Sciatic nerve (tissue), 2 donors: ENCODE data around the gene MBTPS1. TPM values are rescaled to one million over a fixed set of nuclear protein-coding genes. Genes with fewer than 3 reads are reported as not detected.
"Not testable (repeated sequence)": the region's sequence is repeated elsewhere in the genome, so short reads cannot be mapped to it uniquely, and the experiment has no call there.

ENCODE experiments used
- ATAC-seq: fragments of 200-7000 bp; cut with Tn5 transposase; one replicate; pipeline ENCODE4 v1.9.1; 2020; ENCODE audit warnings: mild to moderate bottlenecking, moderate library complexity
- DNase-seq: peaks from one replicate; pipeline ENCODE4 v3.0.0-alpha.2; 2020; ENCODE audit warnings: low spot score
- intact Hi-C: fragments of 100-400 bp; cut with DNase I; formaldehyde crosslinking; loops from one replicate; pipeline ENCODE4 v1.14.2; 2022
- total RNA-seq: library from RNA; stranded (reverse); fragmentation: NEBNext Ultra II Directional; extraction: Animal tissue kit (Norgen Biotek cat#: 25700); gene quantifications from one replicate; pipeline ENCODE4 v1.2.1, GENCODE V29; 2021
- donor health status: DM: no; HTN: no; CAD: no.
- donor health status: DM: no; HTN: no; CAD: no.

Gene MBTPS1
- total RNA-seq, 1 donor from 2014 or later = 91.1 TPM

- ATAC-seq (peak; percentile 69), DNase-seq (no peak)
- intact Hi-C loops = no loop called here
Observed at GRCh38 chr16:84138824-84139627, 22.3 kb upstream of the MBTPS1 start.

- DNase-seq (no peak), ATAC-seq (no peak)
- intact Hi-C loops = no loop called here
Observed at GRCh38 chr16:84138500-84138823, 21.7 kb upstream of the MBTPS1 start.

- no peak for DNase-seq
- ATAC-seq = no peak
- intact Hi-C loops = no loop called here
Observed at GRCh38 chr16:84137769-84138357, 21.1 kb upstream of the MBTPS1 start.

DNA sequence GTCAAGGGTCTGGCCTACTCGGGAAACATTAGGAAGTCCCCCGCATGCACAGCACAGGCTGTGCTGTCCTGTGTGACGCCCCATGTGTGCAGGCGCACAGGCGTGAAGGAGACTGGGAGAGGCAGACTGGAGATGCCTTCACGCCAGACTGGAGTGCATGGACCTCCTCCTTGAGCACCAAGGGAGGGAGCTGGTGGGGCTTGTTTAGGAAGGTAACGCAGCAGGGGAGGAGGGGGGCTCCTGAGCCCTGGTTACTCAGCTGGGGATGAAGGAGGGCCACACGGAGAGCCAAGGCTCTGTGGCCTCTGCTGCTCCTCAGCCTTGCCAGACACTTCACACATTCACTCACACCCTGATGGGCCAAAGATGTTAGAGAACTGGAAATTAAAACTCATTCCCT, 20.5 kb upstream of the MBTPS1 start:
- intact Hi-C loops = no loop called here
- peak; percentile 33 for ATAC-seq
- DNase-seq = no peak

DNA sequence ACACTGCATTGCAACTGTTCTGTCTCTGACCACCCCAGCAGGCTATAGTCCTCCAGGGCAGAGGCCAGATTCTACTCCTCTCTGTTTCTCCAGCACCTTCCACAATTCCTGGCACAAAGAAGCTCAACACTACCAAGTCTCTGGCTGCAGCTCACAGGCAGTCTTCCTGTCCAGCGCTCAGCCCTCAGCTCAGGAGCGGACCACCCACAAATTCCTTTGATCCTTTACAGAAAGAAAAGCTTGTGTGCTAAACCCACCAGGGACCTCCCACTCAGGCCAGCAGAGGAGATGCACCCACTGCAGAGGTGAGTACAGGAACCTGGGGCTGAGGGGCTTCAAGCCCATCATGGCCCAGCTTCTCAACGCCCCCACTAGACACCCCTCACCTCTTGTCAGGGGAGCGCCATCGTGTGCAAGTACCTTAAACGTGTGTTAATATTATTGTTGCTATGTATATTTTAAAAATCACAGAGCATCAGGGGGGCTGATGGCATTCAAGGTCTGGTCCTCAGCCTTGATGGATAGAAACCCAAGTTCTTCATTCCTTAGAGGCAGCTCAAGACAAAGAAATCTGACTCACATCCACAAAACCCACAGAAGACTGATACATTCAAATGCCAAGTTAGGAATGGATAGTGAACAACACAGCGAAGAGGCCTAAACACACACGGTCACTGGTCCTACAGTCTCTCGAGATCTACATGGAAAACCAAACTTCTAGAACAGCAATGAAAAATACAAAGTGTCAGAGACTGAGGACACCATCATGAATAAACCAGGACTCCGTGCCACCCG, 19.8 kb upstream of the MBTPS1 start:
- DNase-seq = no peak
- intact Hi-C loops = no loop called here
- peak; percentile 35 for ATAC-seq

DNA sequence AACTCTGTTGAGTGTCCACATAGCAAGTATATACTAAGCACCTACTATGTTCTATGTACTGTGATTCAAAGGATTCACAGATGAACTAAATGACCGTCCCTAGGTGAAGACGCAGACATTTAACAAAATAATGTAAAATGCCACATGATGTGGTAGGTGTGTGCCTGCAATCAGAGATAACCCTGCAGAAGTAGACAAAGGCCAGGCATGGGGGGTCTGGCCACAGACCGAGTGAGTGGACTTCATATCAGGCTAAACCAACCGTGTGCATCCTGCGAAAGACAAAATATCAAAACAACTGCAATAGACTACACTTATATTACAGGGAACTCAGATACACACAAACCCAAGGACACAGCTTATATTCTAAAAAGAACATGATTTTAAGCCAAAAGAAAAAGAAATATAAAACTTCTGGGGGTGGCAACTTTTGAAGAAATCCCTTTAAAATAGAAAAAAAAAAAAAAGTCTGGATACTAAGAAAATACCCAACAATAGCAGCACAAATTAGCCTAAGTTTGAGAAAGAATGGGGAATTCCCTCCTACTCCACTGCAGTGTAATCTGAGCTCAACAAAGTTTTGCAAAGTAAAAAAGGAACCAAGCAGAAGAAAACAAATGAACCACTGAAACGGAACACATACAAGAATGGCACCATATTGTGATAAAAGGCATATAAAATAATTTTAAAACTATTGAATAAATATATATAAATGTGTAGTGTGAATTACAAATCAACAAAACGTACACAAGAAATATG, 16.0 kb upstream of the MBTPS1 start:
- DNase-seq (no peak), ATAC-seq (no peak)
- intact Hi-C loops = no loop called here

DNA sequence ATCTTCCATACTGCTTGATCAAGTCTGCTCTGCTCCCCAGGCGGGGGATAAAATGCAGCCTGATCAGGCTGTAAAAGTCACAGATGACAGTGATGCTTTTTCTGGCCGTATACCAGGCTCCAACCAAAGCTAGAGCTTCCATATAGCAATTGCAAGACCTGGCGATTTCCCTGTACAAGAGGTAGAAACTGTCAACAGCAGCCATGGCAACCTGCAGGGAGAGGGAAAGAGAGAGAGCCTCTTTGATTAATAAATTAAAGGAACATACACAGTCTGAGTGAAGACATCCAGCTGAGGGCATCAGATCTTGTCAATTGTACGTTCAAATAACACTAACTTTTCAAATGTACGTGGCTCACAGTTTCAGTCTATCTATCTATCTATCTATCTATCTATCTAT, 14.4 kb upstream of the MBTPS1 start:
- intact Hi-C loops = no loop called here
- DNase-seq (no peak), ATAC-seq (no peak)

DNA sequence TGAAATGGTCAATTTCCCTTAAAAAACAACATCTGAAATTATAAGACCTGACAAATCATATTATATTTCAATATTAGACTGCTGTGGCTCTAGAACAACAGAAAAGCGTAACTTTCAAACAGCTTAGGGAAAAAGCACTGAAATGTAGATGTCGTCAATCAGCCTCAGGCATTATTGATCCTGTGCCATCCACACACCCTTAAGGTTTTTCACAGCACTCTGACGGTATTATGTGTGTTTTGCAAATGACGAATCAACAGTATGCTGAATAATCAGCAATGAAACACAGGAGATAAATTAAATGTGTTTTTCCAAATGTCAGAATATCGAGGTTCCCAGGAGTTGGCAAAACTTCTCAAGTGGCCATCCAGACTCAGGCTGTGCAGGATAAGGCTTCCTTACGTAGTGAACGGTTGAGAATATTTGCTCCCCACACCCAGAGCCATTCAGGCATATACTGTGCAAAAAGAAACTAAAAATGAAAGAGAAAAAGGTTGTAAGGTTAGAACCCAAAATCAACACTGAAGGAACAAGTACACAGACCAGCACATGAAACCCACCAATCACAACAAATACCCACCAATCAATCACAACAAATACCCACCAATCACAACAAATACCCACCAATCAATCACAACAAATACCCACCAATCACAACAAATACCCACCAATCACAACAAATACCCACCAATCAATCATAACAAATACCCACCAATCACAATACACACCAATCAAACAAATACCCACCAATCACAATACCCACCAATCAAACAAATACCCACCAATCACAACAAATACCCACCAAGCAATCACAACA, 7.7 kb upstream of the MBTPS1 start:
- intact Hi-C loops = no loop called here
- no peak for DNase-seq
- ATAC-seq = no peak

- intact Hi-C loops = no loop called here
- ATAC-seq (no peak), DNase-seq (no peak)
Observed at GRCh38 chr16:84121007-84121406, 4.3 kb upstream of the MBTPS1 start.

DNA sequence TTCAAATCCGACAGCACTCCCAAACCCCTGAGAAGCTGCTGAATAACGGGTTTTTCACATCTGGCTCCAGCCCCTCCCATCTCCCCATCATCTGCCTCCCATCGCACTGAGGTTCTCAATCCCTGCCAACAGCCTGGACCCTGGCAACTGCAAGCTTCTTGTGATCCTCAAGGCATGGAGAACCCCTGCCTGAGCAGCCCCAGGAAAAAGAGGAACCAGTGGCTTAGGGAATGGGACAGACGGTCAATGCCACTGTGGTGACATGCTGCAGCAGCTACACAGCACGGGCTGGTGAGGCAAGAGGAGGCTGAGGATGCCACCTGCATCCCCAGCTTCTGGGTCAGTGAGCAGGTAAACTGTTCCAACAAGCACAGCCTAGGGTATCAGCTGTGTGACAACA, 3.3 kb upstream of the MBTPS1 start:
- intact Hi-C loops = no loop called here
- ATAC-seq = no peak
- no peak for DNase-seq

DNA sequence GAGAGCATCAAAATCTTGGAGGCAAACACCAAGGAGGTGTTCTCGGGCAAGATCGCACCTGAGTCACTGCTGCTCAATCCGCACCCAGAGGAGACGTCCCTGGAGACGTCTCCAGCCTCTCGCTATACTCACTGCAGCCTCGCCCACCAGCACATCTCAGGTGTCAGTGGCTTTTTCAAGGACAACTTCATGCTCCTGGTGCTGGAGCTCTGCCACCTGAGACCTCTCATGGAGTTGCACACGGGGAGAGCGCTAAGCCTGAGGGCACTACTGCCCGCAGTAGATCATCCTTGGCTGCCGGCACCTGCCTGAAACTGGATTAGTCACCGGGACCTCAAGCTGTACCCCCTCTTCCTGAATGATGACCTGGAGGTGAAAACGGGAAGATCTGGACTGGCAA, 2.6 kb upstream of the MBTPS1 start:
- no peak for DNase-seq
- intact Hi-C loops = loop anchor here (5.0 kb wide), 1 partner anchor 603 kb away; no protein-coding TSS in a partner anchor
- ATAC-seq = no peak

DNA sequence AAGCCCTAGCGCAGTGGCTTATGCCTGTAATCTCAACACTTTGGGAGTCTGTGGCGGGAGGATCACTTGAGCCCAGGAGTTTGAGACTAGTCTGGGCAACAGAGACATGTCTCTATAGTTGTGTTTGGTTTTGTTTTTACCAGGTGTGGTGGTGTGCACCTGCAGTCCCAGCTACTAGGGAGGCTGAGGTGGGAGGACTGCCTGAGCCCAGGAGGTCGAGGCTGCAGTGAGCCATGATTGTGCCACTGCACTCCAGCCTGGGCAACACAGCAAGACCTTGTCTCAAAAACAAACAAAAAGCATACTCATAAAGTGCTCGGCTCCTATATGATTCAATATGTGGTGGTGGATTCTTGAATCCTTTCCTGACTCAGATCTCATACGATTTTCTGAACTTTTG, 1.6 kb upstream of the MBTPS1 start:
- DNase-seq, ATAC-seq: not testable (repeated sequence)
- intact Hi-C loops = loop anchor here (5.0 kb wide), 1 partner anchor 604 kb away; no protein-coding TSS in a partner anchor

GRCh38 chr16:84117494-84117843, 727 bp upstream of the MBTPS1 start:
- intact Hi-C loops = loop anchor here (5.0 kb wide), 1 partner anchor 605 kb away; no protein-coding TSS in a partner anchor
- peak; percentile 7 for ATAC-seq
- no peak for DNase-seq

GRCh38 chr16:84115919-84116719, 623 bp downstream of the MBTPS1 start:
- ATAC-seq (no peak), DNase-seq (peak; percentile 68)
- intact Hi-C loops = loop anchor here (1.0 to 5.0 kb wide), 2 partner anchors 25 to 606 kb away; no protein-coding TSS in a partner anchor

GRCh38 chr16:84111949-84112348, 4.8 kb downstream of the MBTPS1 start:
- intact Hi-C loops, ATAC-seq, DNase-seq: not testable (repeated sequence)

DNA sequence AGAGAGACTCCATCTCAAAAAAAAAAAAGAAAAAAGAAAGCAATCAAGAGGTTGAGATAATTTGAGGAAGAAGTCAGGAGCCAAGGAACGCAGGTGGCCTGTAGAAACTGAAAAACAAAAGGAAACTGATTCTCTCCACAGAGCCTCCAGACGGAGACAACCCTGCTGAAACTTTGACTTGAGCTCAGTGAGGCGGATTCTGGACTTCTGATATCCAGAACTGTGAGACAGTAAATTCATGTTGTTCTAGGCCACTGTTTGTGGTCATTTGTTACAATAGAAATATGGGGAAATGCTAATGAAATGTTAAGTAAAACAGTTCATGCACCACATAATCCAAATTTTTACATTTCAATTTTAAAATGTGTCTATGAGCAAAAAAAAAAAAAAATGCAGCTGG, 5.2 kb downstream of the MBTPS1 start:
- ATAC-seq (no peak), DNase-seq (no peak)
- intact Hi-C loops = no loop called here

DNA sequence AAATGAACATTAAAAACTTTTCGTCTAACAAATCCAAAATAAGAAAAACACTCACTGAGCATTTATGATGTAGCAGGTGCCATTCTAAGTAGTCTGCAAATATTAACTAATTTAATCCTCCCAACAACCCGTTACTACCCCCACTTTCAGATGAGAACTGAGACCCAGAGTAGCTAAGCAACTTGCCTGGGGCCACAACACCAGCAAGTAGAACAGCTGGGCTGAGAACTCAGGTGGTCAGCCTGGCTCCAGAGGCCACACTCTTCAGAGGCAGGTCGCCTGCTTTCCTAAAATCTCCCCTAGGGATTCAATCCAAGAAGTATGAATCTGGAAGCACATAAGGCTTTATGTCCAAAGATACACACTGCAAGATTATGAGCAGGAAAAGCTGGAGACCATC, 6.2 kb downstream of the MBTPS1 start:
- intact Hi-C loops = no loop called here
- no peak for ATAC-seq

More for the DNA sequence above, 6.2 kb downstream of the MBTPS1 start:
- no peak for DNase-seq
